ENCODE results near the gene AIFM3. TPM values are rescaled to one million over a fixed set of nuclear protein-coding genes. Genes with fewer than 3 reads are reported as not detected.

AIFM3 gene
- total and polyA plus RNA-seq, 2 of the 13 experiments (the other 11 are each of a cell fraction or from before 2014, with no cell fraction given) = 9.0 to 15.3 TPM

DNA sequence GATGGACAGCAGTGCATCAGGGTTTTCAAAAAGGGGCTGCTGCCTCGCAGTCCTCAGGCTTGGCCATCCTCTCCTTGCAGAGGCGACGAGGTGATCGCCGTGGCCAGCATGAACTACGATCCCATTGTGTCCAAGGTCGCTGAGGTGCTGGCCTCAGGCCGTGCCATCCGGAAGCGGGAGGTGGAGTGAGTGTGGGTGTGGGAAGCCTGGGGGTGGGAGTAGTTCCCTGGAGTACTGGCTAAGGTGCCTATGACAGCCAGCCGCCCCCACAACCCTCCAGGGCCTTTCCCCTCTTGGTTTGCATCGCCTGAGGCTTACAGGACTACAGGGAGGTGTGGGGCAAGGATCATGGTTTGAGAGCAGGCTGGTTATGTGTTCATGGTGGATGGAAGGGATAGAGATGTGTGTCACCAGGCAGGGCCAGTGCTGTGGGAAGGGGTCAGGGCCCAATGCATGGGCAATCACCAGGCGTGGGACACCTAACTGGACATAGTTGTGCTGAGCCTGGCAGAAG is 12.9 kb downstream of the AIFM3 start (continued):
- TF ChIP-seq, protein P1, sequence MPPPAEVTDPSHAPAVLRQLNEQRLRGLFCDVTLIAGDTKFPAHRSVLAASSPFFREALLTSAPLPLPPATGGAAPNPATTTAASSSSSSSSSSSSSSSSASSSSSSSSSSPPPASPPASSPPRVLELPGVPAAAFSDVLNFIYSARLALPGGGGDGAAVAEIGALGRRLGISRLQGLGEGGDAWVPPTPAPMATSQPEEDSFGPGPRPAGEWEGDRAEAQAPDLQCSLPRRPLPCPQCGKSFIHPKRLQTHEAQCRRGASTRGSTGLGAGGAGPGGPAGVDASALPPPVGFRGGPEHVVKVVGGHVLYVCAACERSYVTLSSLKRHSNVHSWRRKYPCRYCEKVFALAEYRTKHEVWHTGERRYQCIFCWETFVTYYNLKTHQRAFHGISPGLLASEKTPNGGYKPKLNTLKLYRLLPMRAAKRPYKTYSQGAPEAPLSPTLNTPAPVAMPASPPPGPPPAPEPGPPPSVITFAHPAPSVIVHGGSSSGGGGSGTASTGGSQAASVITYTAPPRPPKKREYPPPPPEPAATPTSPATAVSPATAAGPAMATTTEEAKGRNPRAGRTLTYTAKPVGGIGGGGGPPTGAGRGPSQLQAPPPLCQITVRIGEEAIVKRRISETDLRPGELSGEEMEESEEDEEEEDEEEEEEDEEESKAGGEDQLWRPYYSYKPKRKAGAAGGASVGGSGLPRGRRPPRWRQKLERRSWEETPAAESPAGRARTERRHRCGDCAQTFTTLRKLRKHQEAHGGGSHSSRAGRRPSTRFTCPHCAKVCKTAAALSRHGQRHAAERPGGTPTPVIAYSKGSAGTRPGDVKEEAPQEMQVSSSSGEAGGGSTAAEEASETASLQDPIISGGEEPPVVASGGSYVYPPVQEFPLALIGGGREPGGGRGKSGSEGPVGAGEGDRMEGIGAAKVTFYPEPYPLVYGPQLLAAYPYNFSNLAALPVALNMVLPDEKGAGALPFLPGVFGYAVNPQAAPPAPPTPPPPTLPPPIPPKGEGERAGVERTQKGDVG (CRISPR knock-in tag; IDR thresholded peaks at IDR 0.05; ENCODE audit: borderline replicate concordance) = peak; percentile 74; the same call in 1 of the 2 replicates
- TF ChIP-seq RORA (CRISPR knock-in tag; IDR thresholded peaks at IDR 0.05) (no peak), ZKSCAN1 (IDR thresholded peaks at IDR 0.05; ENCODE audit: low read length) (no peak), ZNF430 (CRISPR knock-in tag; IDR thresholded peaks at IDR 0.05) (no peak), BORCS8-MEF2B (CRISPR knock-in tag; IDR thresholded peaks at IDR 0.05) (peak; percentile 40; the same call in 1 of the 2 replicates), MED1 (CRISPR knock-in tag; IDR thresholded peaks at IDR 0.05) (peak; percentile 80), FLYWCH1 (CRISPR knock-in tag; IDR thresholded peaks at IDR 0.05) (no peak), ISL2 (CRISPR knock-in tag; IDR thresholded peaks at IDR 0.05) (peak; percentile 23; the same call in 1 of the 2 replicates), GABPA (IDR thresholded peaks at IDR 0.05; ENCODE audit: low read depth, low read length) (no peak), GABPA (CRISPR knock-in tag; IDR thresholded peaks at IDR 0.05; ENCODE audit: low read depth) (peak; percentile 65), ZNF75D (CRISPR knock-in tag; IDR thresholded peaks at IDR 0.05; ENCODE audit: borderline replicate concordance) (no peak), ZNF451 (CRISPR knock-in tag; IDR thresholded peaks at IDR 0.05) (0 out of 2 replicates have a peak, but pooled peaks have one; percentile 38), MTF1 (CRISPR knock-in tag; IDR thresholded peaks at IDR 0.05) (no peak), GATAD1 (CRISPR knock-in tag; IDR thresholded peaks at IDR 0.05) (peak; percentile 46; the same call in 1 of the 2 replicates), RCOR2 (CRISPR knock-in tag; IDR thresholded peaks at IDR 0.05) (no peak), MZF1 (CRISPR knock-in tag; IDR thresholded peaks at IDR 0.05; ENCODE audit: borderline replicate concordance) (no peak), ZFP82 (CRISPR knock-in tag; IDR thresholded peaks at IDR 0.05; ENCODE audit: borderline replicate concordance) (no peak), ONECUT2 (CRISPR knock-in tag; IDR thresholded peaks at IDR 0.05) (no peak), HOXA9 (CRISPR knock-in tag; IDR thresholded peaks at IDR 0.05; ENCODE audit: borderline replicate concordance) (no peak)
- TF ChIP-seq, protein P2, sequence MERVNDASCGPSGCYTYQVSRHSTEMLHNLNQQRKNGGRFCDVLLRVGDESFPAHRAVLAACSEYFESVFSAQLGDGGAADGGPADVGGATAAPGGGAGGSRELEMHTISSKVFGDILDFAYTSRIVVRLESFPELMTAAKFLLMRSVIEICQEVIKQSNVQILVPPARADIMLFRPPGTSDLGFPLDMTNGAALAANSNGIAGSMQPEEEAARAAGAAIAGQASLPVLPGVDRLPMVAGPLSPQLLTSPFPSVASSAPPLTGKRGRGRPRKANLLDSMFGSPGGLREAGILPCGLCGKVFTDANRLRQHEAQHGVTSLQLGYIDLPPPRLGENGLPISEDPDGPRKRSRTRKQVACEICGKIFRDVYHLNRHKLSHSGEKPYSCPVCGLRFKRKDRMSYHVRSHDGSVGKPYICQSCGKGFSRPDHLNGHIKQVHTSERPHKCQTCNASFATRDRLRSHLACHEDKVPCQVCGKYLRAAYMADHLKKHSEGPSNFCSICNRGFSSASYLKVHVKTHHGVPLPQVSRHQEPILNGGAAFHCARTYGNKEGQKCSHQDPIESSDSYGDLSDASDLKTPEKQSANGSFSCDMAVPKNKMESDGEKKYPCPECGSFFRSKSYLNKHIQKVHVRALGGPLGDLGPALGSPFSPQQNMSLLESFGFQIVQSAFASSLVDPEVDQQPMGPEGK (CRISPR knock-in tag; IDR thresholded peaks at IDR 0.05) = peak; percentile 80
- TF ChIP-seq, protein P3, sequence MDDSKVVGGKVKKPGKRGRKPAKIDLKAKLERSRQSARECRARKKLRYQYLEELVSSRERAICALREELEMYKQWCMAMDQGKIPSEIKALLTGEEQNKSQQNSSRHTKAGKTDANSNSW (CRISPR knock-in tag; IDR thresholded peaks at IDR 0.05; ENCODE audit: borderline replicate concordance) = no peak
- TF ChIP-seq, protein P4, sequence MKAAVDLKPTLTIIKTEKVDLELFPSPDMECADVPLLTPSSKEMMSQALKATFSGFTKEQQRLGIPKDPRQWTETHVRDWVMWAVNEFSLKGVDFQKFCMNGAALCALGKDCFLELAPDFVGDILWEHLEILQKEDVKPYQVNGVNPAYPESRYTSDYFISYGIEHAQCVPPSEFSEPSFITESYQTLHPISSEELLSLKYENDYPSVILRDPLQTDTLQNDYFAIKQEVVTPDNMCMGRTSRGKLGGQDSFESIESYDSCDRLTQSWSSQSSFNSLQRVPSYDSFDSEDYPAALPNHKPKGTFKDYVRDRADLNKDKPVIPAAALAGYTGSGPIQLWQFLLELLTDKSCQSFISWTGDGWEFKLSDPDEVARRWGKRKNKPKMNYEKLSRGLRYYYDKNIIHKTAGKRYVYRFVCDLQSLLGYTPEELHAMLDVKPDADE (CRISPR knock-in tag; IDR thresholded peaks at IDR 0.05) = no peak
- TF ChIP-seq, protein P5, sequence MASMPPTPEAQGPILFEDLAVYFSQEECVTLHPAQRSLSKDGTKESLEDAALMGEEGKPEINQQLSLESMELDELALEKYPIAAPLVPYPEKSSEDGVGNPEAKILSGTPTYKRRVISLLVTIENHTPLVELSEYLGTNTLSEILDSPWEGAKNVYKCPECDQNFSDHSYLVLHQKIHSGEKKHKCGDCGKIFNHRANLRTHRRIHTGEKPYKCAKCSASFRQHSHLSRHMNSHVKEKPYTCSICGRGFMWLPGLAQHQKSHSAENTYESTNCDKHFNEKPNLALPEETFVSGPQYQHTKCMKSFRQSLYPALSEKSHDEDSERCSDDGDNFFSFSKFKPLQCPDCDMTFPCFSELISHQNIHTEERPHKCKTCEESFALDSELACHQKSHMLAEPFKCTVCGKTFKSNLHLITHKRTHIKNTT (CRISPR knock-in tag; IDR thresholded peaks at IDR 0.05) = no peak
- TF ChIP-seq, protein P6, sequence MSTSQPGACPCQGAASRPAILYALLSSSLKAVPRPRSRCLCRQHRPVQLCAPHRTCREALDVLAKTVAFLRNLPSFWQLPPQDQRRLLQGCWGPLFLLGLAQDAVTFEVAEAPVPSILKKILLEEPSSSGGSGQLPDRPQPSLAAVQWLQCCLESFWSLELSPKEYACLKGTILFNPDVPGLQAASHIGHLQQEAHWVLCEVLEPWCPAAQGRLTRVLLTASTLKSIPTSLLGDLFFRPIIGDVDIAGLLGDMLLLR (CRISPR knock-in tag; IDR thresholded peaks at IDR 0.05) = no peak
